Skeletal muscle cell (primary cell): ENCODE data around the gene KCNJ2.

Source experiments
- DNase-seq: peaks from one replicate; pipeline ENCODE4 v3.0.0-alpha.2; 2010; ENCODE audit warnings: low read depth
- H3K4me3 ChIP-seq: 2 replicates; pipeline ENCODE4 v1.5.1; 2011; ENCODE audit warnings: low read depth, mild to moderate bottlenecking, control low read depth, low read length, moderate library complexity

KCNJ2 gene

GRCh38 chr17:70190959-70191805 lies 21.9 kb downstream of the KCNJ2 start:
- H3K4me3 ChIP-seq, result no peak overlapping the region

GRCh38 chr17:70195091-70195490 lies 25.8 kb downstream of the KCNJ2 start:
- no peak overlapping the region for H3K4me3 ChIP-seq
- DNase-seq, result no peak

More at GRCh38 chr17:70190959-70191805, 21.9 kb downstream of the KCNJ2 start:
- no peak for DNase-seq

GRCh38 chr17:70201872-70202419 lies 32.6 kb downstream of the KCNJ2 start:
- H3K4me3 ChIP-seq, result no peak overlapping the region
- DNase-seq, result no peak

GRCh38 chr17:70202840-70203239 lies 33.5 kb downstream of the KCNJ2 start:
- H3K4me3 ChIP-seq, result no peak overlapping the region
- DNase-seq, result no peak

- no peak for DNase-seq
- H3K4me3 ChIP-seq, result no peak overlapping the region
Measured at GRCh38 chr17:70204431-70204830, 35.1 kb downstream of the KCNJ2 start.

- DNase-seq, result no peak
Measured at GRCh38 chr17:70205401-70205800, 36.1 kb downstream of the KCNJ2 start.

GRCh38 chr17:70206361-70207010 lies 37.2 kb downstream of the KCNJ2 start:
- DNase-seq, result no peak
- H3K4me3 ChIP-seq, result no peak overlapping the region

More at GRCh38 chr17:70205401-70205800, 36.1 kb downstream of the KCNJ2 start:
- H3K4me3 ChIP-seq, result no peak overlapping the region

GRCh38 chr17:70207184-70207583 lies 37.9 kb downstream of the KCNJ2 start:
- no peak for DNase-seq
- no peak overlapping the region for H3K4me3 ChIP-seq

- DNase-seq, result no peak
- no peak overlapping the region for H3K4me3 ChIP-seq
Measured at GRCh38 chr17:70208080-70208794, 38.9 kb downstream of the KCNJ2 start.

GRCh38 chr17:70208825-70209555 lies 39.7 kb downstream of the KCNJ2 start:
- no peak overlapping the region for H3K4me3 ChIP-seq
- DNase-seq, result no peak

GRCh38 chr17:70215656-70216055 lies 46.3 kb downstream of the KCNJ2 start:
- H3K4me3 ChIP-seq, result no peak overlapping the region
- no peak for DNase-seq

GRCh38 chr17:70217571-70217970 lies 48.2 kb downstream of the KCNJ2 start:
- no peak overlapping the region for H3K4me3 ChIP-seq
- no peak for DNase-seq

GRCh38 chr17:70225276-70225675 lies 55.9 kb downstream of the KCNJ2 start:
- no peak overlapping the region for H3K4me3 ChIP-seq
- no peak for DNase-seq
